ENCODE results near the gene CYP24A1.

Gene CYP24A1

DNA sequence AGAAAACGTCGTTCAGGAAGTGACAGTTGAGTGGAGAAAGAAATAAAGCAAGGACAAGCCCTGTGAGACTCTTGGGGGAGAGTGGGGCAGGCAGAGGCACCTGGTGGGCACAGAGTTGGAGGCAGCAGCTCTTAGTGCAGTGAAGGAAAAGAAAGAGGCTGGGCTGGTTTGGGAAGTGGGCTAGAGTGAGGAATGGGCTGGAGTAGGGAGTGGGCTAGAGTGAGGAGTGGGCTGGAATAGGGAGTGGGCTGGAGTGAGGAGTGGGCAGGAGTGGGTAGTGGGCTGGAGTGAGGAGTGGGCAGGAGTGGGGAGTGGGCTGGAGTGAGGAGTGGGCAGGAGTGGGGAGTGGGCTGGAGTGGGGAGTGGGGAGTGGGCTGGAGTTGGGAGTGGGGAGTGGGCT is 59.7 kb downstream of the CYP24A1 start:
- no peak overlapping the region for H3K27ac ChIP-seq (ENCODE audit: insufficient read depth, low read length, poor library complexity, severe bottlenecking)
- H3K9me3 ChIP-seq (ENCODE audit: control insufficient read depth, low read length): no peaks in the 10 kb centered on the region
- no peak overlapping the region for H3K4me3 ChIP-seq (ENCODE audit: insufficient read depth, low read depth, low read length, poor library complexity, severe bottlenecking)
- no peaks in the 10 kb centered on the region for H3K36me3 ChIP-seq (ENCODE audit: control insufficient read depth, insufficient read depth, low read length)
- no peaks in the 10 kb centered on the region for H3K4me1 ChIP-seq (ENCODE audit: control insufficient read depth, insufficient read depth, low read length, poor library complexity, severe bottlenecking)
- no peak for DNase-seq
- no peaks in the 10 kb centered on the region for H3K27me3 ChIP-seq (replicated peaks; ENCODE audit: control insufficient read depth, insufficient read depth, low read length, poor library complexity, severe bottlenecking)

DNA sequence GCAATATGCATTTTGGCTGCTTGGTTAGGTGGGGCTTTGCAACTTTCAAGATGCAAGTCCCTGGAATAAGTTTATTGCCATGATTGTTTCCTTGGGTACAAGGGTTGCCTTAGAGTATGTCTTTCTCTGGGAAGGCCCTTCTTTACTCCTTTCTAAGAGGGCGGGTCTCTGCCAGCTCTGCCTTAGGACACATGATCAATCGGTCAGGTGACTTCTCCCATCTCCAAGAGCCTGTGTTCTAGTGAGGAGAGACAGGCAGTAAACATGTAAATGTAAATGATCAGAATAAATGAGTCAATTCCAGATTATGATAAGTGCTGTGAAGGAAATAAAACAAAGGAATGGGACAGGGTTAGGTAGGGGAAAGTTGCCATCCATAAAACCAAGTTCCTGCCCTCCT is 60.2 kb downstream of the CYP24A1 start:
- no peaks in the 10 kb centered on the region for H3K27me3 ChIP-seq (replicated peaks; ENCODE audit: control insufficient read depth, insufficient read depth, low read length, poor library complexity, severe bottlenecking)
- H3K27ac ChIP-seq (ENCODE audit: insufficient read depth, low read length, poor library complexity, severe bottlenecking): no peak overlapping the region
- no peak overlapping the region for H3K4me3 ChIP-seq (ENCODE audit: insufficient read depth, low read depth, low read length, poor library complexity, severe bottlenecking)
- H3K36me3 ChIP-seq (ENCODE audit: control insufficient read depth, insufficient read depth, low read length): no peaks in the 10 kb centered on the region
- H3K4me1 ChIP-seq (ENCODE audit: control insufficient read depth, insufficient read depth, low read length, poor library complexity, severe bottlenecking): no peaks in the 10 kb centered on the region
- H3K9me3 ChIP-seq (ENCODE audit: control insufficient read depth, low read length): no peaks in the 10 kb centered on the region
- DNase-seq: no peak

DNA sequence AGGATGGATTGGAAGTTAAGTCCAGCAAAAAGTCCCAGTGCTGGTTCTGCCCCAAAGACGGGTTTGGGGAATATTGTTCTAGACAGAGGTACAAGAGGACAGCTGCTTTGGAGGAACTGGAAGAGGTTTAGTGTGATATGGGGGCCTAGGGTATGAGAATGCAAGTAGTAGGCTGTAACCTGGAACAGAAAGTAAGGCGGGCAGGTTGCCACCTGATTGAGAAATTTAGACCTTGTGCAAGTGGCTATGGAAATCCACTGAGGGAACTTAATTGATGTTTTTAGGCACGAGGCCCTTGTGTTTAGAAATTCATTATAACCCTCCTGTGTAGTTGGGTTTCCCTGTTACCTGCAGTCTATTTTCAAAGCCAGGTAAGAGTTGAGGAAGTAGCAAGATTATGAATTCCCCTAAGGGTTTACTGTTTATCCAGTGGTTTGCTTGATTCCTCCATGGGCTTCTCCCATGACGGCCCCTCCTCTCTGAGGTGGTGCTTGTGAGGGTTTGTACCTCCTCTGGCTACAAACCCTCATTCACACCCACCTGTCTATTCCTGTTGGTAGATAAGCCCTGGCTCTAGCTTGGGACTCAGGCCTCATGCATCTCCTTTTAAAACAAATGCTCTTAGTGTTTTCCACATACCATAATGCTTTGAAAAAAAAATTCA is 61.4 kb downstream of the CYP24A1 start:
- H3K27me3 ChIP-seq (replicated peaks; ENCODE audit: control insufficient read depth, insufficient read depth, low read length, poor library complexity, severe bottlenecking): no peaks in the 10 kb centered on the region
- no peak for DNase-seq
- no peaks in the 10 kb centered on the region for H3K4me1 ChIP-seq (ENCODE audit: control insufficient read depth, insufficient read depth, low read length, poor library complexity, severe bottlenecking)
- H3K9me3 ChIP-seq (ENCODE audit: control insufficient read depth, low read length): no peaks in the 10 kb centered on the region
- no peak overlapping the region for H3K4me3 ChIP-seq (ENCODE audit: insufficient read depth, low read depth, low read length, poor library complexity, severe bottlenecking)
- no peaks in the 10 kb centered on the region for H3K36me3 ChIP-seq (ENCODE audit: control insufficient read depth, insufficient read depth, low read length)
- H3K27ac ChIP-seq (ENCODE audit: insufficient read depth, low read length, poor library complexity, severe bottlenecking): no peak overlapping the region

DNA sequence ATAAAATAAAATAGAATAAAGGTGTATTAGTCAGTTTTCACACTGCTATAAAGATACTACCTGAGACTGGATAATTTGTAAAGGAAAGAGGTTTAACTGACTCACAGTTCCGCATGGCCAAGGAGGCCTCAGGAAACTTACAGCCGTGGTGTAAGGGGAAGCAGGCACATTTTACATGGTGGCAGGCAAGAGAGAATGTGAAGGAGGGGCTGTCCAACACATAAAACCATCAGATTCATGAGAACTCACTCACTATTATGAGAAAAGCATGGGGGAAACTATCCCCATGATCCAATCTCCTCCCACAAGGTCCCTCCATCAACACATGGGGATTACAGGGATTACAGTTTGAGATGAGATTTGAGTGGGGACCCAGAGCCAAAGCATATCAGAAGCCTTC is 62.3 kb downstream of the CYP24A1 start:
- H3K9me3 ChIP-seq (ENCODE audit: control insufficient read depth, low read length): no peaks in the 10 kb centered on the region
- no peak overlapping the region for H3K4me3 ChIP-seq (ENCODE audit: insufficient read depth, low read depth, low read length, poor library complexity, severe bottlenecking)
- no peaks in the 10 kb centered on the region for H3K36me3 ChIP-seq (ENCODE audit: control insufficient read depth, insufficient read depth, low read length)
- no peak for DNase-seq
- no peaks in the 10 kb centered on the region for H3K4me1 ChIP-seq (ENCODE audit: control insufficient read depth, insufficient read depth, low read length, poor library complexity, severe bottlenecking)
- H3K27ac ChIP-seq (ENCODE audit: insufficient read depth, low read length, poor library complexity, severe bottlenecking): no peak overlapping the region
- no peaks in the 10 kb centered on the region for H3K27me3 ChIP-seq (replicated peaks; ENCODE audit: control insufficient read depth, insufficient read depth, low read length, poor library complexity, severe bottlenecking)

DNA sequence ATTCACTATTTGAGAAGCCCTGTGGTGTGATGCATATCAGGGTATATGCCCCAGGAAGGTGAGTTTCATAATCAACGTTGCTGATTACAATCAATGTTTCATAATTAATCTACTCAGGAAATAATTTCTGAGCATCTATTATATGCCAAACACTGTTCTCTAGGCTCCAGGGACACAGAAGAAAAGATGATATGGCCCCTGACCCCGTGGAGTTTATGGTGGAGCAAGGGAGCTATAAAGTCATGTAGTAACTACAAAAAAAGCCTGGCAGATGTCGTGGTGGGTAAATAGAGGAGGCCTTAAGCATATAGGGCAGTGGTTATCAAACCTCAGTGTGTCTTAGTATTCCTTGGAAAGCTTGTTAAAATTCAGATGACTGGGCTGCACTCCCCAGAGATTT is 63.3 kb downstream of the CYP24A1 start:
- H3K36me3 ChIP-seq (ENCODE audit: control insufficient read depth, insufficient read depth, low read length): no peaks in the 10 kb centered on the region
- DNase-seq: no peak
- H3K27ac ChIP-seq (ENCODE audit: insufficient read depth, low read length, poor library complexity, severe bottlenecking): no peak overlapping the region
- no peaks in the 10 kb centered on the region for H3K9me3 ChIP-seq (ENCODE audit: control insufficient read depth, low read length)
- no peak overlapping the region for H3K4me3 ChIP-seq (ENCODE audit: insufficient read depth, low read depth, low read length, poor library complexity, severe bottlenecking)
- H3K4me1 ChIP-seq (ENCODE audit: control insufficient read depth, insufficient read depth, low read length, poor library complexity, severe bottlenecking): no peaks in the 10 kb centered on the region
- H3K27me3 ChIP-seq (replicated peaks; ENCODE audit: control insufficient read depth, insufficient read depth, low read length, poor library complexity, severe bottlenecking): no peaks in the 10 kb centered on the region

DNA sequence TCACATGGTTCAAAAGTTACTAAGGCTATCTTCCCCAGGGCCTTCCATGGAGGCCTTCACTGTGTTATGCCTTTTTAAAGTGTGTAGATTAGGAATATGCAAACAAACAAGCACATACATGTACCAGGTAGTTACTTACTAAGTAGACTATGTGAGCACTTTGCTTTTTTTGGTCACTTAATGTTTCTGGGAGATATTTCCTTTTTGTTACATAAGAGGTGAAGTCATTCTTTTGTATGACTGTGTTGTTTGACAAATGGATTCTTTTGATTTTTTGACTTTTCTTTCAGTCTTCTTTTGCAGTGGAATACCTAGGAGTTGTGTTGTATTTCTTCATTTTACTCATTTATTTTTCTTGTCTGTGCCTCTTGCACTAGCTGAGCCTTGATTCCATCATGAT is 63.7 kb downstream of the CYP24A1 start:
- H3K27me3 ChIP-seq (replicated peaks; ENCODE audit: control insufficient read depth, insufficient read depth, low read length, poor library complexity, severe bottlenecking): no peaks in the 10 kb centered on the region
- H3K9me3 ChIP-seq (ENCODE audit: control insufficient read depth, low read length): no peaks in the 10 kb centered on the region
- H3K36me3 ChIP-seq (ENCODE audit: control insufficient read depth, insufficient read depth, low read length): no peaks in the 10 kb centered on the region
- H3K27ac ChIP-seq (ENCODE audit: insufficient read depth, low read length, poor library complexity, severe bottlenecking): no peak overlapping the region
- H3K4me3 ChIP-seq (ENCODE audit: insufficient read depth, low read depth, low read length, poor library complexity, severe bottlenecking): no peak overlapping the region
- no peaks in the 10 kb centered on the region for H3K4me1 ChIP-seq (ENCODE audit: control insufficient read depth, insufficient read depth, low read length, poor library complexity, severe bottlenecking)
- DNase-seq: no peak

DNA sequence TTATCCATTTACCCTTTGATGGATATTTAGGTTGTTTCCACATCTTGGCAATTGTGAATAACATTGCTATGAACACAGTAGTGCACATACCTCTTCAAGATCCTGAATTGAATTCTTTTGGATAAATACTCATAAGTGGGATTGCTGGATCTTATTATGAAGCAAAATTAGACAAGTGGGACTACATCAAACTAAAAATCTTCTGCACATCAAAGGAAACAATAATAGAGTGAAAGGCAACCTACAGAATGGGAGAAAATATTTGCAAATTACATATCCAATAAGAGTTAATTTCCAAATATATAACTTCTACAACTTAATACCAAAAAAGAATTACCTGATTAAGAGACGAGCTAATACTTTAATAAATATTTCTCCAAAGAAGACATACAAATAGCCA is 65.0 kb downstream of the CYP24A1 start:
- Histone ChIP-seq H3K27me3 (replicated peaks; ENCODE audit: control insufficient read depth, insufficient read depth, low read length, poor library complexity, severe bottlenecking) (no peaks in the 10 kb centered on the region), H3K27ac (ENCODE audit: insufficient read depth, low read length, poor library complexity, severe bottlenecking) (no peak overlapping the region), H3K9me3 (ENCODE audit: control insufficient read depth, low read length) (no peaks in the 10 kb centered on the region), H3K4me1 (ENCODE audit: control insufficient read depth, insufficient read depth, low read length, poor library complexity, severe bottlenecking) (no peaks in the 10 kb centered on the region), H3K36me3 (ENCODE audit: control insufficient read depth, insufficient read depth, low read length) (no peaks in the 10 kb centered on the region), H3K4me3 (ENCODE audit: insufficient read depth, low read depth, low read length, poor library complexity, severe bottlenecking) (no peak overlapping the region)
- DNase-seq: no peak

DNA sequence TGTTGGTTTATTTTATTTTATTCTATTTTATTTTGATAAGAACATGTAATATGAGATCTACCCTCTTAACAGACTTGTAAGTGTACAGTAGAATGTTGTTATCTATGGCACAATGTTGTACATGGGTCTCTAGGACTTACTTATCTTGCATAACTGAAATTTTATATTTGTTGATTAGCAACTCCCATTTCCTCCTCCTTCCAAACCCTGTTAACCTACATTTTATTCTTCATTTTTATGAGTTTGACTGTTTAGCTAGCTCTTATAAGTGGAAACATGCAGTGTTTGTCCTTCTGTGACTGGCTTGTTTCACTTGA is 65.5 kb downstream of the CYP24A1 start:
- no peaks in the 10 kb centered on the region for H3K36me3 ChIP-seq (ENCODE audit: control insufficient read depth, insufficient read depth, low read length)
- no peaks in the 10 kb centered on the region for H3K9me3 ChIP-seq (ENCODE audit: control insufficient read depth, low read length)
- no peaks in the 10 kb centered on the region for H3K4me1 ChIP-seq (ENCODE audit: control insufficient read depth, insufficient read depth, low read length, poor library complexity, severe bottlenecking)
- DNase-seq: no peak
- H3K4me3 ChIP-seq (ENCODE audit: insufficient read depth, low read depth, low read length, poor library complexity, severe bottlenecking): no peak overlapping the region
- no peak overlapping the region for H3K27ac ChIP-seq (ENCODE audit: insufficient read depth, low read length, poor library complexity, severe bottlenecking)
- no peaks in the 10 kb centered on the region for H3K27me3 ChIP-seq (replicated peaks; ENCODE audit: control insufficient read depth, insufficient read depth, low read length, poor library complexity, severe bottlenecking)

DNA sequence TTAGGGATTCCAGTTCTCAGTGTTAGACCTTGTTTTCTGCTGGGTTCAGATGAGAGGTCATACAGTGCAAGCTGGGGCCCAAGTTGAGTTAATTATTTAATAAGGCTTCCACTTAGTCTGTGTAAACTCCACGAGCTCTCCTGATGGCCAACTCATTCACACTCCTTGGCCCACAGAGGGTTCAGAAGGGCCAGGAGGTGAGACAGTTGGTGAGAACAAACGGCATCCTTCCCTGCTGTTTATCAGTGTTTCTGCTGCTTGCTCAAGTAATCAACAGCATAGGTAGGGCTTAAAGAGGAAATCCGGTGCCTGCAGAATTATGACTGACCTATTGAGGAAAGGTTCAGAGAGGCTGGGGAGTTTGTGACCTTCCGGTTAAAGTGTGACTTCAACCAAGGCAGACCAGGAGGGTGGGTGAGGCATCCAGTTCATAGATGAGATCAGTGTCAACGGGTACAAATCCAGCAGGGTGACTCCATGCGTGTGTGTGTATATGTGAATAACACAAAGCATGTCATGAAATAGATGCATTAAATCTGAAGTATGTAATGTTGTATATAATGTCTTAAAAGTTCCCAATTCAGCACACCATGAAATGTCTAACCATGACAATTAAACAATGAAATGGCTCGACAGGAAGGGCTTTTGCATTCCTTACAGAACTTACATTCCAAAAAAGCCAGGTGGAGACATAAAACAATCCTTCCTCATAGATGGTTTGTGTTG is 66.0 kb downstream of the CYP24A1 start:
- Histone ChIP-seq H3K36me3 (ENCODE audit: control insufficient read depth, insufficient read depth, low read length) (no peaks in the 10 kb centered on the region), H3K27me3 (replicated peaks; ENCODE audit: control insufficient read depth, insufficient read depth, low read length, poor library complexity, severe bottlenecking) (no peaks in the 10 kb centered on the region), H3K4me3 (ENCODE audit: insufficient read depth, low read depth, low read length, poor library complexity, severe bottlenecking) (no peak overlapping the region), H3K9me3 (ENCODE audit: control insufficient read depth, low read length) (no peaks in the 10 kb centered on the region), H3K4me1 (ENCODE audit: control insufficient read depth, insufficient read depth, low read length, poor library complexity, severe bottlenecking) (no peaks in the 10 kb centered on the region), H3K27ac (ENCODE audit: insufficient read depth, low read length, poor library complexity, severe bottlenecking) (no peak overlapping the region)
- DNase-seq: no peak

DNA sequence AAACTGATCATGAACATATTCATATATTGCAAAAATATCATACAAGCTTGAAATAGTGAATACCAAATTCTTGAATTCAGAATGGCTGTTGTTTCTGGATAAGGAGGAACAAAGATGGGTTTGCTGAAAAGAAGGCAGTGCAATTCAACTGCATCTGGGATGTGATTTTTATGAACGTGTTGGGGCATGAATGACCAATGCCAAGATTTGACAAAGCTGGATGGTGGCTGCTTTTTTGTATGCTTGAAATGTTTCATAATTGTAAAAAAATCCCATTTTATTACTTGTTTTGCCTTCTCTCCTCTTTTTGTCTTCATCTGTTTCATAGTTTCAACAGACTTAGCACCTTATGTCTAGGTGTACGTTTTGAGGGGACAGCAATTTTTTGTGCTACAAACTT is 66.6 kb downstream of the CYP24A1 start:
- DNase-seq: no peak
- no peak overlapping the region for H3K4me3 ChIP-seq (ENCODE audit: insufficient read depth, low read depth, low read length, poor library complexity, severe bottlenecking)
- no peaks in the 10 kb centered on the region for H3K27me3 ChIP-seq (replicated peaks; ENCODE audit: control insufficient read depth, insufficient read depth, low read length, poor library complexity, severe bottlenecking)
- H3K4me1 ChIP-seq (ENCODE audit: control insufficient read depth, insufficient read depth, low read length, poor library complexity, severe bottlenecking): no peaks in the 10 kb centered on the region
- H3K27ac ChIP-seq (ENCODE audit: insufficient read depth, low read length, poor library complexity, severe bottlenecking): no peak overlapping the region
- H3K9me3 ChIP-seq (ENCODE audit: control insufficient read depth, low read length): no peaks in the 10 kb centered on the region
- no peaks in the 10 kb centered on the region for H3K36me3 ChIP-seq (ENCODE audit: control insufficient read depth, insufficient read depth, low read length)
